Adrenal gland (tissue), 5 donors: ENCODE data around the gene PLEKHG7.

Experiments
- CTCF ChIP-seq, 6 experiments: fragments of 450-650 bp in 4 of 6; fragments of 200-600 bp in 2 of 6; sonication (generic) in 1 of 6; IDR thresholded peaks; 1 replicate in 5 of 6; 2 replicates in 1 of 6; pipeline versions ENCODE4 v1.5.1 to v1.8.0; 2016 to 2021; ENCODE audit warnings: antibody characterized with exemption in 6 of 6, mild to moderate bottlenecking in 2 of 6, moderate library complexity in 1 of 6
- POLR2A ChIP-seq, 2 donors: fragments of 450-650 bp; IDR thresholded peaks; one replicate each; pipeline ENCODE4 v1.6.1; 2017; ENCODE audit warnings: antibody characterized with exemption in 2 of 2, mild to moderate bottlenecking in 2 of 2, moderate library complexity in 1 of 2
- donor health status: DM: no; HTN: no; CAD: no.

DNA sequence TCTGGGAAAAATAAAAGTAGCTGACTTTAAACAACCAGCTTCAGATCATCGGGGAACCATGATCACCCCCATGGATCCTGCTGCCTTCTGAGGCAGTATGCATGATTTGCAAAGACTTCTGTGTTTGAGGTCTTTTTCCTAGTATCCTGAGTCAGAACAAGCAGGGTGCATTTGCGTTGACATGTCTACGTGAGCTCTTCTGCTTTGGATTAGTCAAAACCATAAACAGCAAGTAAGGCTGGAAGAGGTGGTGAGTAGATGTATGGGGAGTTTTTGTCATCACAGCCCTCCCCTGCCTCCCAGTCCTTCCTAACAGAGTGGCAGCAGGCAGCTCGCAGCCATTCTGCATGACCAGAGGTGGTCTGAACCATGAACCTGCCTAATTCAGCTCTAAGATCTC lies 24.1 kb downstream of the PLEKHG7 start:
- TF ChIP-seq CTCF (IDR thresholded peaks at IDR 0.05): no peak
- no peak for TF ChIP-seq POLR2A (IDR thresholded peaks at IDR 0.05)
